Measurements from ENCODE around the gene PEX3. TPM values are rescaled to one million over a fixed set of nuclear protein-coding genes. Genes with fewer than 3 reads are reported as not detected.

Gene PEX3
- total and polyA plus RNA-seq, 2 of the 4 experiments (the other 2 are of a cell fraction), result 13.3 to 13.7 TPM

DNA sequence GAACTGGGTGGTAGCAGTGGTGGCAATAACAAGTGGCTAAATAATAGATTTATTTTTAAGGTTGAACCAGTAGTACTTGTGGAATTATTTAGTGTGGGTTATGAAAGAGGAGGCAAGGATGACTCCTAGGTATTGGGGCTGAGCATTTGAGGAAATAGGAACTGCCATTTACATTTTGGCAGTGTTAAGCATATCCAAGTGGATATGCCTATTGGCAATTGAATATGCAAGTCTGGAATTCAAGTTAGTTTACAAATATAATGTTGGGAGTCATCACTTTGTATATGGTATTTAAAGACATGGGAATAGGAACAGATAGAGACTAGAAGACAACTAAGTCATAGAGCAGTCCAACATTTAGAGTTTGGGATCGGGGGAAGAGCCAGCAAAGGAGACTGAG lies 25.9 kb downstream of the PEX3 start:
- no peak overlapping the region for H2AFZ ChIP-seq (replicated peaks; ENCODE audit: low read length, poor library complexity)
- H3K27me3 ChIP-seq (ENCODE audit: control insufficient read depth, insufficient read depth, low read length), result no peaks in the 10 kb centered on the region
- peaks cover 12% of the 10 kb centered on the region for H3K36me3 ChIP-seq (ENCODE audit: control insufficient read depth, insufficient read depth, low read length)
- DNase-seq (no peak), ATAC-seq (ENCODE audit: low read depth) (no peak)
- no peak overlapping the region for H2BK20ac ChIP-seq (ENCODE audit: low read depth, low read length)
- no peak overlapping the region for H3K18ac ChIP-seq (ENCODE audit: low read depth, low read length)
- no peak overlapping the region for H3K14ac ChIP-seq (replicated peaks; ENCODE audit: low read depth, low read length)
- H3K4me1 ChIP-seq (ENCODE audit: control insufficient read depth, insufficient read depth, low read length), result no peaks in the 10 kb centered on the region
- H2AK5ac ChIP-seq (ENCODE audit: low read depth, low read length), result no peak overlapping the region
- no peak overlapping the region for H4K8ac ChIP-seq (ENCODE audit: low read depth in 2 of 2, low read length in 2 of 2)
- no peak overlapping the region for H2BK120ac ChIP-seq (ENCODE audit: low read depth, low read length)
- dilution Hi-C loops (cut with HindIII; ENCODE audit: low sequenced_read_pairs, unreplicated experiment) (no loop called here), intact Hi-C loops (cut with micrococcal nuclease) (no loop called here), in situ Hi-C loops (cut with MboI; ENCODE audit: low sequenced_read_pairs) (no loop called here)
- H3K79me1 ChIP-seq (ENCODE audit: low read depth in 1 of 2, low read length in 2 of 2), result no peaks in the 10 kb centered on the region
- no peak overlapping the region for H3K23ac ChIP-seq (ENCODE audit: low read depth, low read length)
- TF ChIP-seq CEBPB (IDR thresholded peaks at IDR 0.05; ENCODE audit: low read depth, low read length), result no peak
- TF ChIP-seq RAD21 (IDR thresholded peaks at IDR 0.05; ENCODE audit: low read length), result no peak
- no peak for TF ChIP-seq CHD1 (IDR thresholded peaks at IDR 0.05; ENCODE audit: low read depth, low read length)
- TF ChIP-seq NFE2L2 (IDR thresholded peaks at IDR 0.05; ENCODE audit: low read depth, low read length), result no peak
- TF ChIP-seq POLR2A (IDR thresholded peaks at IDR 0.05; ENCODE audit: low read depth, low read length), result no peak
- TF ChIP-seq RFX5 (IDR thresholded peaks at IDR 0.05; ENCODE audit: low read depth, low read length), result no peak
- ChIA-PET POLR2A (ENCODE audit: unreplicated experiment) (no interaction called here), CTCF (no interaction called here)
- H2AK9ac ChIP-seq (replicated peaks; ENCODE audit: low read depth, low read length, poor library complexity), result no peak overlapping the region
- H2BK5ac ChIP-seq (ENCODE audit: low read depth, low read length, poor library complexity, severe bottlenecking), result no peak overlapping the region
- no peaks in the 10 kb centered on the region for H3K9me3 ChIP-seq (ENCODE audit: control insufficient read depth, insufficient read depth, low read length)
- H4K91ac ChIP-seq (ENCODE audit: insufficient read depth, low read depth, low read length), result no peak overlapping the region
- no peak overlapping the region for H4K5ac ChIP-seq (ENCODE audit: low read depth, low read length)
- H3K4me3 ChIP-seq (ENCODE audit: insufficient read depth, low read depth, low read length), result no peak overlapping the region
- H3K56ac ChIP-seq (ENCODE audit: extremely low read depth, insufficient read depth, low read length), result no peak overlapping the region
- H4K20me1 ChIP-seq (ENCODE audit: insufficient read depth, low read length), result no peaks in the 10 kb centered on the region
- BruUV-seq (replicated peaks), result no TSS peak
- no peak overlapping the region for H3K27ac ChIP-seq (ENCODE audit: insufficient read depth, low read length)
- no peak overlapping the region for H3K4ac ChIP-seq (ENCODE audit: low read depth, low read length)
- 83% methylated on average over 1 of the region's 1 CpG; no CpG with 5 or more reads in 1 of the 2 experiments for WGBS, 2 experiments (ENCODE audit: extremely low coverage in 2 of 2, insufficient read length in 1 of 2)
- H3K9me1 ChIP-seq (ENCODE audit: insufficient read depth, low read length), result no peaks in the 10 kb centered on the region
- no peak overlapping the region for H3K9ac ChIP-seq (ENCODE audit: low read depth, low read length)
- H2BK15ac ChIP-seq (ENCODE audit: low read depth, low read length), result no peak overlapping the region
- no peak overlapping the region for H3K4me2 ChIP-seq (ENCODE audit: low read depth, low read length)
